KOPT-K1 (cell line): ENCODE results near the gene ZBTB21.
A peak's percentile ranks its signal among the peaks of the same experiment; 100 is the strongest.
"Not testable (repeated sequence)": the region's sequence is repeated elsewhere in the genome, so short reads cannot be mapped to it uniquely, and the experiment has no call there.

Experiments
- H3K27ac ChIP-seq: fragments of 200-600 bp; sonication (generic); 2 replicates; pipeline ENCODE4 v1.5.1; 2016; ENCODE audit warnings: antibody characterized with exemption, mild to moderate bottlenecking, low read depth, low read length; ENCODE audit not compliant: poor library complexity, severe bottlenecking
- H3K36me3 ChIP-seq: fragments of 200-600 bp; sonication (generic); 2 replicates; pipeline ENCODE4 v1.5.1; 2017; ENCODE audit warnings: antibody characterized with exemption, mild to moderate bottlenecking, low read length, moderate library complexity; ENCODE audit not compliant: insufficient read depth
- H3K9me3 ChIP-seq: fragments of 200-600 bp; sonication (generic); 2 replicates; pipeline ENCODE4 v1.5.1; 2017; ENCODE audit warnings: antibody characterized with exemption, low read length, mild to moderate bottlenecking; ENCODE audit not compliant: insufficient read depth, poor library complexity, severe bottlenecking

The ZBTB21 gene

DNA sequence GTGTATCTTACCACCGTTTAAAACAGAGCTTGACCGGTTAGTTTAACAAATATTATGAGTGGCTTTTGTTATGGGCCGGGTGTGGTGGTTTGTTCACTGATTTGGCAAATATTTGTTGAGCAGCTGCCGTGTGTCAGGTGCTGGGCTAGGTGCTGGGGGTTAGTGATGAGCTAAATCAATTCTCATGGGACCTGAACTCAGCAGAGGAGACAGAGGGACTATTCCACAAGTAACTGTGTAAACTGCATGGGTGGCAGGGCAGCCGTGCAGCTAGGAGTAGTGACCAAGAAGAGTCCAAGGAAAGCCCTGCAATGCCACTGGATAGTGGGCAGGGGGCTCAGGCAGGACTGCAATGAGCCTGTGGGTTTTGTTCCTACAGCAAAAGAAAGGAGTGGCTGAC lies 45.1 kb downstream of the ZBTB21 start:
- Histone ChIP-seq H3K9me3 (no peaks in the 10 kb centered on the region), H3K27ac (no peak overlapping the region), H3K36me3 (no peaks in the 10 kb centered on the region)

DNA sequence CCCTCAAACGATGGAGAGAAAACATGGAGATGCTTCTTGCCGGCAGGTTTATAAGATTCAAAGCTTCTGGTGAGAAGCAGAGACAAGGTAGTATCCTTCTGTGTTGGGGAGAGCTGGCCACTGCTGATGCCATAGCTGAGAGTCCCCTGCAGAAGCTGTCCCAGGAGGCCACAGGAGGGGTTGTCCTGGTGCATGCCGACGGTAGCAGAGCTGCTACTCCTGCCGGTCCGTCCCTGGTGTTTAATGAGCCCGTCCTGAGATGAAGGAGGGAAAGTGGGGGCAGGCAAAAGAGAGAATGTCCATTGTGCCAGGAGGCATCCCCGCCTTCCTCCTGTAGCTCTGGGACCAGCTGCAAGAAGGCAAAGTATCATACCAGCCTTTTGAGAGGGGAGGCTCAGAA lies 46.0 kb downstream of the ZBTB21 start:
- Histone ChIP-seq H3K27ac (no peak overlapping the region), H3K9me3 (no peaks in the 10 kb centered on the region), H3K36me3 (no peaks in the 10 kb centered on the region)

DNA sequence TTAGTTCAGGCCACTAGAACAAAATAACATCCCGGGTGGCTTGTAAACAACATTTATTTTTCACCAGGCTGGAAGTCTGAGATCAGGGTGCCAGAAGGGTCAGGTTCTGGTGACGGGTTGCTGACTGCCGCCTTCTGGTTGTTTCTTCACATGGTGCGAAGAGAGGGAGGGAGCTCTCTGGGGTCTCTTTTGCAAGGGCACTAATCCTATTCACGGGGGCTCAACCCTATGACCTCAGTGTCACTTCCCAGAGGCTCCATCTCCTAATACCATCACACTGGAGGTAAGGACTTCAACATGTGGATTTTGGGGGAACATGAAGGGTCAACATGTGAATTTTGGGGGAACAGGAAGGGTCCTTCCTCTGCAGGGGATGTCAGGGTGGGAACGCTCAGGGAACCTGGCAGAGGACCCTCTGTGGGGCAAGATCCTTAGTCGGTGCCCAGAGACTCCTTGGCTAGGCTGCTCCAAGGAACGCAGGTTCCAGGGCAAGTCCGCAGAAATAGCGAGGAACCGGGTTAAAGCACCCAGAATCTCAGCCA lies 47.7 kb downstream of the ZBTB21 start:
- Histone ChIP-seq H3K9me3 (no peaks in the 10 kb centered on the region), H3K27ac (no peak overlapping the region), H3K36me3 (no peaks in the 10 kb centered on the region)

DNA sequence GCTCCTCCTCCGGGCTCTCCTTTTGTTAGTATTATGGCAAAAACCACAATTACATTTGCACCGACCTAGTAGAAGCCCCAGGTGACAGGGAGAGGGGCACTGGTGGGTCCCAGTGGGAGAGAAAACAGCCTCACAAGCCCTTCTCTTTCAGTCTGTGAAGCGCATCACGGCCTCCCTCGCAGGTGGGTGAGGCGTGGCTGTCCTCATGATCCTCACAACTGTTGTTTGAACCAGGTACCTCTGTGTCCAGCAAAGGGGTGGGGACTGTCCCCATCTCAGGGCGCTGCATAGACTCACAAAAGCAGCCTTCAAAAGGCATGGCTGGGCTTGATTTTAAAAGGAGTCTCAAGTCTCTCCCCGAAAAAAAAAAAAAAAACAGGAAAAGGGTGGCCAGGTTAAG lies 48.4 kb downstream of the ZBTB21 start:
- Histone ChIP-seq H3K36me3 (no peaks in the 10 kb centered on the region), H3K27ac (peak overlapping the region; percentile 5), H3K9me3 (no peaks in the 10 kb centered on the region)

DNA sequence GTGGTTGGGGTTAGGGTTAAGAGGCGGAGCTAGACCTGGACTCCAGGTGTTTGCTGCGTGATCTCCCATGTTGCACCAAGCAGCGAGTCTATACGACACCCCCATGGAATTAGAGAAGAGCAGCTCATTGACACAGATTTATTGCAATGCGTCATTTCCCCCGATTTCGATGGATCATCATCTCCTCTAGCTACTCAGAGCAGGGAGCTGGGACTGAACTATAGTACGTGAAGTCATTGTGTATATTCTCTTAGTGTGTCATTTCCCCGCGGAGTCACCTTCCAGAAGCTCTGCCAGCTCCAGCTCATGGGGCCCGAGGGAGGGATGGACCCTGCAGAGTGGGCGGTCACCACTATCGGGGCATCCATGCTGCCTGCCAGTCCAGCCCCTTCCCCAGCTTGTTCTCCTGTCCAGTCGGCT lies 48.9 kb downstream of the ZBTB21 start:
- Histone ChIP-seq H3K27ac (no peak overlapping the region), H3K36me3 (no peaks in the 10 kb centered on the region), H3K9me3 (no peaks in the 10 kb centered on the region)

GRCh38 chr21:41960386-41960785 lies 49.8 kb downstream of the ZBTB21 start:
- no peaks in the 10 kb centered on the region for H3K9me3 ChIP-seq
- H3K36me3 ChIP-seq, result no peaks in the 10 kb centered on the region
- no peak overlapping the region for H3K27ac ChIP-seq

GRCh38 chr21:41959697-41960096 lies 50.5 kb downstream of the ZBTB21 start:
- H3K27ac ChIP-seq, H3K9me3 ChIP-seq, H3K36me3 ChIP-seq: not testable (repeated sequence)

DNA sequence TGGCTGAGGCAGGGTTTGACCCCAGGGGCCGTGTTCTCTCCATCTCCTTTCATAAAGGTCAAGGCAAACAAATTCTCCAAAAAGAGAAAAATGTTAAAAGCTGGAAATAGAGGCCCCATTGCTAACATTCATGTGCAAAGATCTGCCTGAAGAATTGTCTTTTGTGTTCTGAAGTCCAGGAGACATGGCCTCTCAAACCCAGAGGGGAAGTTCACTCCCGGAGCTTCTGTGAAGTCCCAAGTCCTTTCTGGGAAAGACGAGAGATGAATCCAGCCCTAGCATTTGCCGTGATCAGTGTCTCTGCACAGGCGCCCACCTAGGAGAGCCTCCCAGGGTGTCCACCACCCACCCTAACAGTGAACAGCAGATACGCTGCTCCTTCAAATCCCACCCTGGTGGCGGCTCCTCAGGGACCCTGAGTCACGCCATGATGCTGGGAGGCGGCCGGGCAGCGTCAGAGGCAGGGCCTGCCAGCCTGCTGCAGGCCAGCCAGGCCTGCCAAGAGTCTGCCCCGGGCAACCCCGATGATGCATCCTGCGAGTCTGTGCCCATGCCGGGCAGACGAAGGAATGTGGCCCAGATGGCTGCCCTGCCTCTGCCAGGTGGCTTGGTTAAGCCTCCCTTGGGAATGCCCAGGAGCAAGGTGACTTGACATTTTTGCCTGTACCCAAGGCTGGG lies 51.1 kb downstream of the ZBTB21 start:
- H3K27ac ChIP-seq, result no peak overlapping the region
- H3K36me3 ChIP-seq, result no peaks in the 10 kb centered on the region

DNA sequence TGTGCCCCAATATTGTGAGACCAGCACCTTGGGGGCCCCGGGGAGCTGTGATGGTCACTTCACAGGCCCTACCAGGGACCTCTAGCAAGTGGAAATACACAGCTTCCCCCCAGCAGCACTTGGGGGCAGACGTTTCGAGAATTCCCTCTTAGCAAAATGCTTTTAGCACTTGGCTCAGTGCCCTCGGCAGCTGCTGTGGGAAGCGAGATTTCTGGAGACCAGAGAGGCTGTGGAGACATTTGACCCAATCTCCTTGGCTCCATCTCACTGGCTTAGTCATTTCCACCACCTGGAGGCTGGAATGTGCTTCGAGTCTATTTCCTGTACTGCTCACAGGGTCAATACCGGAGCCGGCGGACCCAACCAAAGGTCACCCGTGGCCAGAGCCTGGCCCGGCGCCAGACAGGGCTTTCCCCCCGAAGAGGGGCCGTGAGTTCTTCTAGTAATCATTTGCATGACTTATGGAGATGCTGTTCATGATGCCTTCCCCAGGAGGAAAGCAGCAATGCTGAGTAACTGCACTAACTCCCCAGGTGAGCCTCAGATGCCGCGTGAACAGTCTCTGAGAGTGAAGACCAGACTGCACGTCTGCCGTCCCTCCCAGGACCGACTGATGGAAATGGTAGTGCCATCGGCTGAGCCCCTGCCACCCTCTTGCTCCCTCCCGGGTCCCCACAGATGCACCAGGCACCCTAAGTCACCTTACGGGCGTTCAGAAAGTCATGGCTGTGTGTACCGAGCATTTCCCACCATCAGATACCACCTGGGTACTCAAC lies 52.0 kb downstream of the ZBTB21 start:
- no peaks in the 10 kb centered on the region for H3K9me3 ChIP-seq
- no peak overlapping the region for H3K27ac ChIP-seq
- no peaks in the 10 kb centered on the region for H3K36me3 ChIP-seq

More for the DNA sequence above, 51.1 kb downstream of the ZBTB21 start:
- H3K9me3 ChIP-seq, result no peaks in the 10 kb centered on the region

- H3K27ac ChIP-seq, result peak overlapping the region; percentile 19
- no peaks in the 10 kb centered on the region for H3K36me3 ChIP-seq
- H3K9me3 ChIP-seq, result no peaks in the 10 kb centered on the region
Measured at GRCh38 chr21:41956926-41957729, 53.0 kb downstream of the ZBTB21 start.

- no peaks in the 10 kb centered on the region for H3K9me3 ChIP-seq
- H3K27ac ChIP-seq, result no peak overlapping the region
- H3K36me3 ChIP-seq, result no peaks in the 10 kb centered on the region
Measured at GRCh38 chr21:41955516-41955915, 54.6 kb downstream of the ZBTB21 start.

DNA sequence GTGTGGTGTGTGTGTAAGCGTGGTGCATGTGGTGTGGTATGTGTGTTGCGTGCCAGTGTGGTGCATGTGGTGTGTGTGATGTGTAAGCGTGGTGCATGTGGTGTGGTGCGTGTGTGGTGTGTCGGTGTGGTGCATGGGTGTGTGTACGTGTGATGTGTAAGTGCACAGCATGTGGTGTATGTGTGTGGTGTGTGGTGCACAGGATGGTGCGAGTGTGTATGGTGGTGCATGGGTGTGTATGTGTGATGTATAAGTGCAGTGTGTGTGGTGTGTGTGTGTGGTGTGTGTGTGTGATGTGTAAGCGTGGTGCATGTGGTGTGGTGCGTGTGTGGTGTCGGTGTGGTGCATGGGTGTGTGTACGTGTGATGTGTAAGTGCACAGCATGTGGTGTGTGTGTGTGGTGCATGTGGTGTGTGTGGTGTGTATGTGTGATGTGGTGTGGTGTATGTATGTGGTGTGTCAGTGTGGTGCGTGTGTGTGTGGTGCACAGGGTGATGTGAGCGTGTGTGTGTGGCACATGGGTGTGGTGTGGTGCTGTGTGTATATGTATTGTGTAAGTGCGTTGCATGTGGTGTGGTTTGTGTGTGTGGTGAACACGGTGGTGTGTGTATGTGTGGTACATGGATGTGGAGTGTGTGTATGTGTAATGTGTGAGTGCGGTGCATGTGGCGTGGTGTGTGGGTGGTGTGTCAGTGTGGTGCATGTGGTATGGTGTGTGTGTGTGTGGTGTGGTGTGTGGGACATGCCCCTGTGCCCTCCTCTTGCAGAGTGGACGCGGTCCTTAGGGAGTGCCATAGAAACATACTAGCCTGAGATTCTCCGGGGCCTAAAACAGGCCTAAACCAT lies 55.3 kb downstream of the ZBTB21 start:
- H3K27ac ChIP-seq, result no peak overlapping the region

DNA sequence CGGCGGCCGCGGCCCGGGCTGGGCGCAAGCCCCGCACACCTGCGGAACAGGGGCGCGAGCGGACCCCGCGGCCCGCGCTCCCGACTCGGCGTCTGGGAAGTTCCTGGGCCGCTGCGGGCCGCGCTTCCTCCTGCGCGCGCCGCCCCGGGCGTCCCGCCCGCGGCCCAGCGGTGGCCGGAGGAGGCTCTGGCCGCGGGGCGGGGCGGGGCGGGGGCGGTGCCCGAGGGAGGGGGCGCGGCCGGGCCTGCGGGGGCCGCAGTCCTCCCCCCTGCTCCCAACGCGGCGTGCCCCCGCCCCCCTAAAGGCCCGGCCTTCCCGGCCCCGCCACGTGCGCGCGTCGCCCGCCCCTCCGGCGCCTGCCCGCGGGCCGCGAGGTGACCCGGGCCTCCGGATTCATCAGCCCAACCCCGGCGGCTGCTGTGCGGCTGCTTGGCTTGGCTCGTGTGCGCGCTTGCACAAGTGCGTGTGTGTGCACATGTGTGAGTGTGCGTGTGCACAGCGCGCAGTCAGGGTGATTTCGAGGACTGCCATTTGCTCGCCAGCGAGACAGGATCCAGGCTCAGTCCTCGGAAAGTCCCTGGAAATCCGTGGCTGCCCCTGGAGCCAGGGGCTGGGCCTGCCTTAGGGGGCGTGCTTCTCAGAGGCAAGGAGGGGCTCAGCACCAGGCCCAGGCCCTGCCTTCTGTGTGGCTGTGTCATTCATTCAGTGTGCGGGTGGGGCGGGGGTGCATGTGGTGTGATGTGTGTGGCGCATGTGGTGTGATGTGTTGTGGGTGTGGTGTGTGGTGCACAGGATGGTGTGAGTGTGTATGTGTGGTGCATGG lies 56.1 kb downstream of the ZBTB21 start, which contains the start of gene C2CD2:
TSS of gene C2CD2 (minus strand) at position 188 of the 823 bp plus-strand sequence. CDS start 370 bp downstream, outside the sequence.
- H3K27ac ChIP-seq, result no peak within 1 kb of the TSS
- no peaks in the 10 kb centered on the region for H3K9me3 ChIP-seq
- H3K36me3 ChIP-seq, result no peaks in the 10 kb centered on the region

More for the DNA sequence above, 55.3 kb downstream of the ZBTB21 start:
- no peaks in the 10 kb centered on the region for H3K9me3 ChIP-seq
- H3K36me3 ChIP-seq, result no peaks in the 10 kb centered on the region
